T-helper 1 cell (primary cell): ENCODE data around the gene SEMA6A.

Source experiments
- DNase-seq, 5 donors: peaks; one replicate each; pipeline ENCODE4 v3.0.0-alpha.2; 2012 to 2020

The SEMA6A gene

DNA sequence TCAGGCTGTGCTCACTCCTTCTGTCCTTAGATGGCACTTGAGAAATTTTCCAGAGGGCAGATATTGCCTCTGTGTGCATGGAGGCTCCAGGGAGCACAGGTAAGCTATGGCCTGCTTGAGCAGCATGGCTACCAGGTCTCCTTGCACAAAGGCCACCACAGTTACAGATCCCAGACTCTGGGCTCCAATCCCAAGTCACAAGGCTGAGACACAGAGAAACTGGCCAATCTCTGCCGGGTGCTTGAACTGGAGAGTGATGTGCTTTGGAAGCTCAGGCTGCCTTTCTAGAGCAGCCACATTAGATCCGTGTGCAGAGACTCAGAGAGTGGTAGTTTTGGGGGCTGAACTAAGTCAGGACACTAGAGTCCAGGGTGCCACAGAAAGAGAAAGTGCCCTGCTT, 145.7 kb downstream of the SEMA6A start:
- DNase-seq: no peak

DNA sequence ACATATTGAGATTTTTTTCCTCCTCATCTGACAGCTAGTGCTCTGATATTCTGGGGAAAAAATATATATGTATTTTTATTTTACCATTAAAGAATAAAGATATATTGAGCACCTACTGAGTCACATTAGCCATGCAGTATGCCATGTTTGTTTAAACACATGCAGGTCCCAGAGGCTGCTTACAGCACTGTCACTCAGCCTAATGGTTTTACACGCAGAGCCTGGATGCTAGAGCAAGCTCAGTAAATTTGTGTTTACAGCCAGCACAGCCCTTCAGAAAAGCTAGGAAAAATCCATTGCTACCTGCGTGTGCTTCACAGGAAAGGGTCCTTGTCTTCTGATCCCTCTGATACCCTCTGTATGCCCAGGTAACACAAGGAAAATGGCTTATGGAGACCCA, 146.2 kb downstream of the SEMA6A start:
- DNase-seq: no peak

DNA sequence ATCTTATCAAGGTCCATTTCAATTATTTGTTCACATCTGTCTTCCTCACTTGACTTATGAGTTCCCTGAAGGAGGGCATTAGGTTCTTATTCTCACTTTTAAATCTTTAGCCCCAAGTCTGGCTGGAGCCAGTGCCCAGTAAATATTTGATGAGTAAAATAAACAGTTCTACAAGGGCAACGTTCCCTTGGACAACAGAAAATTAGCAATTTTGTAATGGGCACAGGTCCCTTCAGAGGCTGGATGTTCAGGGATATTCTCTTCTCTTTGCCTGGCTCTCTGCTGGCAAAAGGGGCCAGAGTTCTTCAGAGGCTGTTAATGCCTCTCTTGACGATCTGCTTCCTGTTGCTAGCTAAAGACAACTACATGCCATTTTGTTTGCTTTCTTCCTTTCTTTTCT, 149.7 kb downstream of the SEMA6A start:
- DNase-seq: no peak

DNA sequence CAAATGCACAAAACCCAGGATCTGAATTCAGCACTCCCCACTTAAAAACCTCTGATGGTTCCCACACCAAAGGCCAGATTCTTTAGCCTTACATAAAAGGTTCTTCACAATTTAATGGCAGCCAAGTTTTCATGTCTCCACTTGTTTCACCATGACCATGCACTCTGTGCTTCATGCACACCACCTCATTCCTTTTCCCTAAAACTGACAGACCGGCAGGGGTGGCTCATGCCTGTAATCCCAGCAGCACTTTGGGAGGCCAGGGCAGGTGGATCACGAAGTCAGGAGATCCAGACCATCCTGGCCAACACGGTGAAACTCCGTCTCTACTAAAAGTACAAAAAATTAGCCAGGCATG, 150.4 kb downstream of the SEMA6A start:
- DNase-seq: no peak

DNA sequence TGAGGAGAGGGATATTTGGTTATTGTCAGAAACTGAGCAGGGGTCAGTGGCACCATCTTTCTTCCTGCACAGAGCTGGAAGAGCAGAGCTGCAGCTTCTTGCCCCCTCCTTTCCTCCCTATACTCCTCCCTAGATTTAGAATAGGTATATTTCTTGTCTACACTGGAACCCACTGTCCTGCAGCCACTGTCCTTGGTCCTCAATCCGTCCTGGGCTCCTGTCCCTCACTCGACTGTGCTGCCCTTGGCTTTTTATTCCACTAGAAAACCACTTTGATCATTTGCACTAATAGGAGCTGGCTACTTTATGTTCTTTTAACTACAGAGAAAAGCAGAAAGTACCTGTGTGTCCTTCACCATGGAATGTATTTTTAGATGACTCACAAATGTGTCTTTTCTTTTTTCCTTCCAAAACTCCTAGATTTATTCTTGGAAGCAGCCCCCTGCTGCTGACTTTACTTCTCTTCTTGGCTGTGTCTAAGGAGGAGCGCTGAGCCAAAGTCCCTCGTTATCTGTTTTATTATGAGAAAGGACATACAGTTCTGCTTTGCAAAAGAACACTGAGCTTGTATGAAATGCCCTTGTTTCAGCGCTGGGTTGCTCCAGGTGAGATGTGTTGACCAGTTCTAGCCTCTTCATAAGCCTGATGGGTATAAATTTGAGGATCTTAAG, 150.9 kb downstream of the SEMA6A start:
- DNase-seq: no peak

DNA sequence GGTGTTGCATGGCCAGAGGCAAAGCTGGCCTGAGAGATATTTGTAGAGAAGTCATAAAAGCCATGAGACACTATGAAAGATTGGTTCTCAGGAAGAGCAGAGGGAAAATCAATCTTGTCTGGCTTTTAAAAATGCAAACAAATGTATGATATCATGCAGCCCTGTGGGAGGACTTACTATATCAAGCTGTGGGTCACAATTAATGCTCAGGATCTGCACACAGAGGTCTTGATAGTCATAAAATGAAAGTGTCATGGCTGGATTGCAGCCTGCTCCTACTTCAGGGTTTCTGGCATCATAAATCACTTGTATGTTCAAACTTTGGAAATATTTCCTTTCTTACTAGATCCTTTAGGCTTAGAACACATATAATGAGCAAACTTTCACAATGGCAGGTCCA, 151.5 kb downstream of the SEMA6A start:
- DNase-seq: no peak

DNA sequence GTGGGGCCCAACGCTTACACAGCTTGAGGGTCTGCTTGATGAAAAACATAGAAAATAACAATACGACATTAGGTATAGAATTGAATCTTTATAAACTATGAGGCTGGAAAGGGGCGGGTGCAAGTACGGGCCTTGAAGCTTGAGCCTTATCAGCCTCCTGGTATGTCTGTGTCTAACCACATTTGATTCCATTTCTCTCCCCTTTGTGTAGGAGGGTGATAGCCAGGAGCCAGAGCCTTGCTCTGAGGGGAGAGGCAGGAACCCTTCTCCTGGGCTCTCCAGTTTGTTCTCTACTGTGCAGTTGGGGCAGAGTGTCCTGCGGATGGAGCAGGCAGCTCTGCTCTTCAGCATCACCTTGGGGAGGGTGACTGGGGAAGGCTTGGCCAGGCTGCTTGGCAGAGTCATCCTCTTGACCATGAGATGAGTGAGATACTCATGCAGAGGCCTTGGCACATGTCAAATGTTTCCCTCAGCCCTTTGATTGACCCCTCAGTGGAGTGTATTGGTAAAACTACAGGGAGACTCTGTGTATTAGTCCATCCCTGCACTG, 153.5 kb downstream of the SEMA6A start:
- no peak for DNase-seq

DNA sequence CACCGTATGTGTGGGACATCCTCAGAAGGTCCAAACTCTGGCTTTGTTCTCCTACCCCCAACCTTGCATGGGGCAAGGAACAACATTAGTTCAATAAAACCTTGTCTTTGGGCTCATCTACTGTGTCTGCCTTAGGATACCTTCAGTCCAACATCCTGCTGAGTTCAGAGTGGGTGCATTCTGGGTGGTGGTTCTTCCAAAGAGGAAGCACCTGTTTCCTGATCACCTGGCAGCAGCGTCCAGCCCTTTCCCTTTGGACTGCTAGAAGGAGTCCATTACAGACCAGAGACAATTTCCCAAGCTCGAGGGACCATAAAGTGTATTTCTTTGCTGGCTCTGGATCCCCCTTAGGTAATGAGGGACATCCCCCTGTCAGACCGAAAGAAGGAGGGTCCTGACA, 154.1 kb downstream of the SEMA6A start:
- no peak for DNase-seq

DNA sequence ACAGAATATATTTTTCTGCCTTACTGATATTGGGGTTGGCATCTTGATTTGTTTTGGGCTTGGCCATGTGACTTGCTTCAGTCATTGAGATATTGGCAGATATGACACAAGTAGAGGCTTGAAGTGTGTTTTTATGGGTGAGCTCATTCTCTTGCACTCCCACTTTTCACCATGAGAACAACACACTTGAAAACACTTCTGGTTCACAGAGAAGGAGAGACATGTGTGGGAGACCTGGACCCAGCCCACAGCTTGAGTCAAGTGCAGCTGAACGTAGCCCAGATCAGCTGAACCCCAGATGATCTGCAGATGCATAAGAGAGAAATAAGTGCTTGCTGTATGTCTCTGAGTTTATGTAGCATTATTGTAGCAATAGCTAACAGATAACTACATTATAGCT, 155.4 kb downstream of the SEMA6A start:
- DNase-seq: no peak

DNA sequence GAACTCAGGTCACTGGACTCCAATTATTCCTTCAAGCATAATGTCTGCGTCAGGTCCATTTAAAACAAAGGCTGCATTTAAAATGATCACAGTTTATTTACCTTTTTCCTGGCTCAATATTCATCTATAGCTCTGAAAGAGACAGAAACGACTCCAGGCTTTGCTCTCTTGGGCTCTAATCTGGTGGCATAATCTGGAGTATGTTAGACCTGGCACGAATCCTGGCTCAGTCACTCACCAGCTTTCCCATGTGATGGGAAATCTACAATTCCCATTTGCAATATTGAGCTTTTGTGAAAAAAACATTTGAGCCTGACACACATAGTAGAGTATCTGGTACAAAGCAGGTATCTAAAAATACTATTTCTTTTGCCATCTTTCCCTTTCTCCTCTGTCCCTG, 155.8 kb downstream of the SEMA6A start:
- DNase-seq: no peak

DNA sequence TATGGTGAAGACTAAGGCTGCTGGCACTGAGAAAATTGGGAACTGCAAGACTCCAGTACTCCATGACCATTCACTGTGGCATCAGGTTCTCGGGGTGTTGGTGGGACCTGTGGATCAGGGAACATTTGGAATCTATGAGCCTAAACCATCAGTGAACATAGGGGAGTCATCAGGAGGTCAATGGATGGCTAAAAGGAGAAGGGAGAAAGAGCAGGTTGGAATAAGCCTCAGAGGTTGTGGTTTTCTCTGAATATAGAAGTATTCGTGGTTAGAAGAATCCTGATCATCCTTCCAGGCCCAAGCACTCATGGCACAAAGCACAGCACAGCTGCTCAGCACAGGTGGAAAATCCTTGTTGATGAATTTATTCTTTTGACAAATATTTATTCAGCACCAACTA, 156.6 kb downstream of the SEMA6A start:
- DNase-seq: no peak

DNA sequence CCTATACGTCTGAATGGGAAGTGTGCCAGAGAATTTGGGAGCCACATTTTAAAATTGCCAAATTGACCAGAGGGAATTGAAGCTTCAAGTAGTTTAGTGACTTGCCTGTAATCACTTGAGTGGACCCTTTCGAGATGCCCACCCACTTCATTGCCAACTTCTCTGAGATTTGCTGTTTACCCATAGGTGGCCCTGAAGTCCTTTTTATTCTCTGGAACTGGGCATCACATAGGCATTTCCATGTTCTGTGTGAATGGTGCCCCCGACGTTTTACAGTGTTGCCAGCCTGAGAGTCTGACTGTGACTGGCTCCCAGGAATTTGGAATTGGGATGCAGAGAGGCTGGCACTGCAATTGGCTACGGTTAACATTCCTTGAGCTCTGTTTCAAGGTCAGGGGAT, 158.6 kb downstream of the SEMA6A start:
- no peak for DNase-seq

DNA sequence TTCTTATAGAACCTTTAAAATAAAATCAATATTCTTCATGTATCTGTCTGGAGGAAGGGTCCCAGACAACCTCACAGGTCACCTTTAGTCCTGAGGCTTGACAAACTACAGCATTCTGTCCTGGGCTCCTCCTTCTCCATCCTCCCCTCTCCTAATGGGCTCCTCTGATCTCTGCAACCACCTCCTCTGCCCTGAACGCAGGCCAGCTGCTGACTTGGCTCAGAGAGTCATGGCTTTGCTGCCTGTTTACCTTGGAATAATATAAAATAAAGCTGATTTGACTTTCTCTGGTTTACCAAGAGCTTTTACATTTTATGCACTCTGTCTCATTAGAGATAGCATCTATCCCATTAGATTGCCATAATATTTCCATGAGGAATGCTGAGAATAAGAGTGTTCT, 159.4 kb downstream of the SEMA6A start:
- DNase-seq: no peak

DNA sequence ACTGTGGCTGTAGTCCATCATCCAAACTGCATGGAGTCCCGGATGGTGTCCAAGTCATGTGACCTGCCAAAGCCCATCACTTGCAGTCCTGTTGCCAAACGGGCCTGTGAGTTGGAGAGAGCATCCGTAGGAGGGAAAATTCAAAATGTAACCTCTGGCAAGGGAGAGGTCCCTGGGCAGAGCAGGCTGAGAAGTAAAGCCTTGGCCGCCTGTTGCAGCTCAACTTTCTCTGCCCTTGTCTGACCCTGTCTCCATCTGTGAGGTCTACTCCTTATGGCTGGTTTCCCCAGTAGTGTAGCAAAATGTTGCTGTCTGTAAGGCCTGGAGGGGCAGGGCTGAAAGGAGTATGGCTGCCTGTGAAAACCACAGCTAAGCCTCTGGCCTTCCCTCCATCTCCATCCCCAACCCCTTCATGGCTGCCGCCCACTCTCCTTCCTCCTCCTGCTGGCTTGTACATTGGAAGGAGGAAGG, 163.5 kb downstream of the SEMA6A start:
- DNase-seq: no peak

DNA sequence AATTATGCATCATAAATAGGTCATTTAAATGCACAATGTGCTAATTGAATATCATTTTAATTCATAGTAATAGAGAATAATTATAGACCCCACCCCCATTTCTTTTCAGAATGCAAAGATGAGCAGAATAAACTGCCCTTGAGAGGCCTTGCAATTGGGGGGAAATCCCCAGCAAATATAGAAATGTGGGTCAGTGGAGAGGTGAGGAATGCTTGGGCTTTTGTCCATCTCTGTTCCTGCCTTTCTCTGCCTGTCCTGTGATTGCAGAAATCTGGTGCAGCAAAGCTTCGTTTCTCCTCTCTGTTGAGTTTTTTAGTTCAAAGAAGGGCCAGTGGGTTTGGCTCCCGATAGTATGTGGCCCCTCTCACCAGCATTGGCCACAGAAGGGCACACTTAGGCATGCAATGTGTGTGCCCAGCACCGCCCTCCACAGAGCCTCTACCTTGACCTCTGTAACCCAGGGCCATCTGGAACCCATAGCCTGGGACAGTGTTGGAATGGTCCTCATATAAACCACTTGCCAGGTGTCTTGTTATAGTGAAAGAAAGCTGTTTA, 164.2 kb downstream of the SEMA6A start:
- no peak for DNase-seq

DNA sequence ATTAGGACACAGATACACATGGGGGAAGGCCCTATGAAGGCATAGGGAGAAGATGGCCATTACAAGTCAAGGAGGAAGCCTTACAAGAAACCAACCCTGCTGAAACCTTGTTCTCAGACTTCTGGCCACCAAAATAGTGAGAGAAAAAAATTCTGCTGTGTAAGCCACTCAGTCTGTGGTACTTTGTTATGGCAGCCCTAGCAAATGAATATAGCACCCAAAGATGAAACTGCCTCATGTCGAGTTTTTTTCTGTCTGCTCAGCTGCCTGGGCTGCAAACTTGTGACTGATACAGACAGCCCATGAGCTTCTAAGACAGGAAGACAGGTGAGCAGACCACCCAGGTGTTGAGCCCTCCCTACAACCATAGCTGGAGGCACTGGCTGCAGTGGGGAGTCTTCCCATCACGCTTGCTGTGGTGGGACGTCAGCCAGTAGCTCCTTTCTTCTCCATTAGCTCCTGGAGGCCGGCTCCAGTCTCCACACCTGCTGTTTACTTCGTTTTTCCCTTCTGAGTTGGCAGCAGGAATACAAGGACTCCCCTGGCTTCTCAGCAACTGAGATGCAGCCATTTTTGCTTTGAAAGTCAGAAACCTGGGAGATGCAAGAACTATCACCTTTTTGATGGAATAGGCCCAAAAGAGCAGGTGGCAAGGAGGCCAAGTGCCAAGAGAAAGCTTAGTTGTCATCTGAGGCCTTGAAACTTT, 164.9 kb downstream of the SEMA6A start:
- no peak for DNase-seq

DNA sequence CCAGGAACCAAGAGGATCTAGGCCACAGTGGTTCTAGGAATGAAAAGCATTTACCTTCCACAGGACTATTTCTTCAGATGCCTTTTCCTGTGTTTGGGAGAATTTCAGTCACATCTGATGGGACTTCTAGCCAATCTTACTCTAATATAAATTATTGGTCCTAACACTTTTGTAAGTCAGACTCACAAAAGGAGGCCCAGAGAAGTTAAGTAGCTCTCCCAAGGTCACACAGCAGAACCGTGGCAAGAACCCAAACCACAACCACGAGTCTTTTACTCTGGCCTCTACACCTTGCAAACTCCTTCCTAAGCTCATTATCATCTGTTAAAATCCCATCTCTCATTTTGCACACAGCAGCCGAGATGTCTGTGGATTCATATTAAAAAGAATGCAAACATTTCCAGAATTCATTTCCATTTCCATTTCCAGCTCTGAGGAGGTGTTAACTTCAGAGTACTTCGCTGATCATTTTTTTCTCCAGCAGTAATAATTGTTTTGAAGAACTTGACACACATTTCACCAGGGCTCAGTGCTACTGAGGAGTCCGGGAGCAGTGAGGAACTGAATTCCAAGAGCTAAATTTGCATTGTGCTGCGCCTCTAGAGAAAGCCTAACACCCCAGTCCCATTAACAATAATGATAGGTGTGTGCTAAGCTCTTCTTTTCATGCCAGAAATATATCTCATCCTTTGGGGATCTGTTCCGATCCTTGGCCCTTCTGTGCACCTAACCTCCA, 168.1 kb downstream of the SEMA6A start:
- no peak for DNase-seq

DNA sequence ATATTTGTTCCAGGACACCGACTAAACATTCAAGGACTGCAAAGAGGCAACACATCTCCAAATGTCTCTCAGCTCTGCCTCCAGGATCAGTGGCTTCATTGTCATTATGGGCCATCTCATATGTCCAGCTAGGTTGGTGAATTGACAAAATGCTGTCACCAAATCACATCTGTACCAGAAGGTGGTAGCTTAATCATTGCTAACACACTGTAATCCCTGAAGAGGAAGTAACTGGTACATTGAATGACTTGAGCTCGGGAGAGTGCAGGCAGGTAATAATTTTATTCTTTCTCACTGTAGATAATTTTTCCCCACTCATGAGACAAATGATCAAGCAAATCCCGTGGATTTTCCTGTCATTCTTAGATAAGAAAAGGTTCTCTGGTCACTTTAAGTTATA, 169.8 kb downstream of the SEMA6A start:
- DNase-seq: no peak

DNA sequence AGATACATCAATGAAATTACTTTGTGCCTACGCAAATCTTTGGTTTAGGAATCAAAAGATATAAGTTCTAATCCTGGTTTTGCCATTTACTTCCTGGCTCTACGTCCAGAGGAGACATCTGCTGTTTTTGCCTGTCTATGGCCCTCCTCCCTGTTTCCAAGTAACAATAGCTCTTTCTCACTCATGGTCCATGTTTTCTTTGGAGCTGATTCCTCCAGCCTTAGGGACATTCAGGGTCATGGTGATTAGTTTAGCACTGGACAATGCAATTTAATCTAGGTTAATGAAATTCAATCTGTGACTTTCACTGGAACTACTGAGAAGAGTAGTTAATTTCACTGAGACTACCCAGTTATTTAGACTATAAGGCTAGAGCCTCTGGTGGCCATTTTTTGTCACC, 170.6 kb downstream of the SEMA6A start:
- DNase-seq: no peak

DNA sequence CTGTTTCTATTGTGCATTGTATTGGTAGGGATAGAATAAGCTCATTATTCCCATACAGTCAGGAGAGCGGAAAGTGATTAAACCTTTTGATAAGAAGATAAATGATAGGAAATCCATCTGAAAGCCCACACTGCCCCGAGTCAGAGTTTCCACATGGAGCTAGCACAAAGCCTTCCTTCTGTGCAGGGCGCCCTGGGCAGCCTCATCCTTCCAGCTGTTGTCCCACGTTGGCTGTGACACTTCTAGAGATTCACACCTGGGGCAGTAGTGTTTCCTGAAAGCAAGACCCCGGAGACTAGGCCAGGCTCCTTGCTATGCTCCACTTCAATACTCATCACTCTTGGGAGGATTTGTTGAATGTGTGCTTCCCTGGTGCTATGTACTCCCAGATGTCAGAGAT, 172.4 kb downstream of the SEMA6A start:
- no peak for DNase-seq

DNA sequence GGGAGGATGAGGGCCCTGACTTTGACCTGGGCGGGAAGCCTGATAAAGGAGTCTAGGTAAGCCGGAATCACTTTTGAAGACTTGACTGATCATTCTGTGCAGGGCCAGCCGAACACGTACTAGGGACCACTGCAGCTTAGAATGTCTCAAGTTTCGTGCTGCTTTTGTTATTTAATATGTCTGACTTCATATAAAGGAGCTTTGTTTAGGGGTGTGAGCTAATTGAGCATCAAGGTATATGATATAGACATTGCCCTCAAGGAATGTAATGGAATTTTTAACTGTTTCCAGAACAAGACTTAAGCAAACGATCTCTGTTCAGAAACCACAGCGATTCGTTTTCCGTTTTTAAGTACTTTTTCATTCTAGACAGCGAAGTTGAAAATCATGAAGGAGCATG, 173.0 kb downstream of the SEMA6A start:
- no peak for DNase-seq

DNA sequence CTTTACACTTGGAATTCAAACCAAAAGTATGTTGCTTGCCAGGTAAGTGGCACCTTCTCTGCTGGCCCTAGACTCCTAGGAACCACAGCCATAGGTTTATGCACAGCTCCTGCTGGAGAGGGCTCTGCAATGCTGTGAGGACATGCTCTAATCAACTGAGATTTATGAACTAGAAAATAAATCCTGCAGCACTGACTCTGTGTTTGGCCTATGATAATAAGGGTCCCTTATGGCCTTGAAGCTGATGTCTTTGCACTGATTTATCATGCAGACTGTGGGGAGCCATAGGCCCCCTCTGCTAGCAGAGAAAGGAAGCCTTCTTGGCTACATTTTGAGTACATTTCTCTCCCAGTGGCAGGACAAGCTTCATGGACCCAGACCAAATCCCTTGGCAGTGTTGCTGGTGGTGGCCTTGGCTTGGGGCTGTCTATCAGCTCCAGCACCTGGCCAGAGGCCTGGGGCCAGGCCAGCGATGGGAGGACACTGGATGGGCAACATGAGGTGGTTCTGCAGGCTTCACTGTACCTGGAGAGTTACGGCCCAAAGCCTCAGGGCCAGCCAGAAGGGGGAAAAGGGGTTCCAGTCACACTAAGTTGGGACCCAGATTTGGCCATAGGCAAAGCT, 178.0 kb downstream of the SEMA6A start:
- no peak for DNase-seq

DNA sequence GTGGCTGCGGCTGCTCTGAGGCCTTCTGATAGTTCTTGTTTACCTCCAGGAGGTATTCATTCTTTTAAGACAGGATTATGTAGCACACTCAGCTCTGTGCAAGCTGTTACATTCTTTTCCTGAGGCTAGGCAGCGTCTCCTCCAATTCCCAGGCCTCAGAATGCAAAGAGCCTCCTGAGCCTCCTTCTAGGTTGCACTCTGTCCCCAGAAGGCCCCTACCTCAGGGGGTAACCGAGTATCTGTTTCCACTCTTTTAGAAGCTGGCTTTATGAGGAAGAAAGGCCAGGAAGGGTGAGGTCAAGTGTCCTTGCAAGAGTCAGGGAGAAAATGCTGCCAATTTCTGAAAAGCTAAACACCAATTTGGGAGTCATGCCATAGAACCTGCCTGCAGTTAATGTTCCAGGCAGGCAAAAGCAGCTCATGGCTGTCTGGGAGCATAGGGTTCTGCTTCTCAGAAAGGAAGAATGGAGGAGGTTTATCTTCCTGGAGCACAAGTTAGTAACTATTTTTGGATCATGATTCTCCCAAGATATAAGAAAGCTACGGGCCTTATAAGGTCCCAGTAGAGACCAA, 178.9 kb downstream of the SEMA6A start:
- DNase-seq: no peak
